Sigmoid colon (tissue), 4 donors: ENCODE measurements around the gene ABHD15.

Source experiments
- CTCF ChIP-seq, 4 experiments: fragments of 450-650 bp in 3 of 4; fragments of 200-600 bp in 1 of 4; IDR thresholded peaks; one replicate each; pipeline ENCODE4 v1.5.1; 2016 to 2019; ENCODE audit warnings: antibody characterized with exemption in 4 of 4, mild to moderate bottlenecking in 3 of 4, moderate library complexity in 2 of 4
- POLR2A ChIP-seq, 2 donors: fragments of 450-650 bp; IDR thresholded peaks; one replicate each; pipeline ENCODE4 v1.6.1; 2016; ENCODE audit warnings: antibody characterized with exemption in 2 of 2, mild to moderate bottlenecking in 2 of 2, moderate library complexity in 2 of 2
- POLR2AphosphoS5 ChIP-seq, 4 donors: sonication (generic); formaldehyde crosslinking; IDR thresholded peaks; one replicate each; pipeline ENCODE4 v1.6.1; 2017; ENCODE audit warnings: antibody characterized with exemption in 4 of 4

DNA sequence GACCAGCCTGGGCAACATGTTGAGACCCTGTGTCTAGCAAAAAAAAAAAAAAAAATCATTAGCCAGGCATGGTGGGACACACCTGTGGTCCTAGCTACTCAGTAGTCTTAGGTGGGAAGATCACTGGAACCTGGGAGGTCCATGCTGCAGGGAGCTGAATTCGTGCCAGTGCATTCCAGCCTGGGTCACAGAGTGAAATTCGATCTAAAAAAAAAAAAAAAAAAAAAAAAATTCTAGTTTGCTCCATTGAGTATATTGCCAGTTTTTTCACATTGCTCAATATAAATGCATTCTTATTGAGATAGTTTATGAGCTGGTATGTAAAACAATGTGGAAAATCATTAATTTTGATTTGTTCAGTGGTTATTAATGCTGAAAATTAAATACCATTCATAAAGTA lies 52.0 kb downstream of the ABHD15 start:
- no peak for TF ChIP-seq CTCF (IDR thresholded peaks at IDR 0.05)
- no peak for TF ChIP-seq POLR2AphosphoS5 (IDR thresholded peaks at IDR 0.05)
- TF ChIP-seq POLR2A (IDR thresholded peaks at IDR 0.05) = no peak
